Panc1 (cell line): Measurements from ENCODE around the gene C1orf116.

Experiments
- POLR2AphosphoS5 ChIP-seq: IDR thresholded peaks from 2 replicates; pipeline ENCODE4 v1.6.1; 2012; ENCODE audit warnings: mild to moderate bottlenecking, low read depth, low read length, moderate library complexity
- REST ChIP-seq, 2 experiments: IDR thresholded peaks; 2 replicates each; pipeline ENCODE4 v1.6.1; 2011 to 2012; ENCODE audit warnings: low read depth in 2 of 2, control low read depth in 1 of 2, low read length in 1 of 2, mild to moderate bottlenecking in 1 of 2, moderate library complexity in 1 of 2; ENCODE audit not compliant: insufficient read depth in 1 of 2
- SIN3A ChIP-seq: IDR thresholded peaks from 2 replicates; pipeline ENCODE4 v1.6.1; 2012; ENCODE audit warnings: low read depth, mild to moderate bottlenecking, low read length, moderate library complexity, borderline replicate concordance; ENCODE audit not compliant: insufficient read depth
- TCF7L2 ChIP-seq: IDR thresholded peaks from 2 replicates; pipeline ENCODE4 v1.6.1; 2011; ENCODE audit warnings: mild to moderate bottlenecking, low read depth, low read length, inconsistent platforms
- TF ChIP-seq, protein P1 (sequence below): fragments of 450-650 bp; IDR thresholded peaks from 2 replicates; pipeline ENCODE4 v1.5.1; 2017; ENCODE audit warnings: mild to moderate bottlenecking

DNA sequence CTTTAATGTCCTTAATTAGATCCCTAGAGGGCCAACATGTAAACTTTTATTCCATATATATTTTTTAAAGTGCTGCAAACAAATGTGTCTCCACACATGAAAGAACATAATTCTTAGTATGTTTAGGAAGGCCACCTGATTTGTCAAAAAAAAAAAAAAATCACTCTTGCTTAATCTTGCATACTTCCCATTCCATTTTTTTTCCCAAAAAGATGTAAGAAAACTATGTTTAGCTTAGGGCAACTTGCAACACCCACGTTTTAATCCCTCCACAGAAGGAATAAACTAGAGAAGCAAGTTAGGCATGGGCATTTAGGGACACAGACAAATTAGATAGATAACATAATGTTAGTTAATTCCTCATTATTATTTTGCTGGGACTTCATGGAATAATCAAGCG lies 12.9 kb upstream of the C1orf116 start:
- TF ChIP-seq, protein P1, sequence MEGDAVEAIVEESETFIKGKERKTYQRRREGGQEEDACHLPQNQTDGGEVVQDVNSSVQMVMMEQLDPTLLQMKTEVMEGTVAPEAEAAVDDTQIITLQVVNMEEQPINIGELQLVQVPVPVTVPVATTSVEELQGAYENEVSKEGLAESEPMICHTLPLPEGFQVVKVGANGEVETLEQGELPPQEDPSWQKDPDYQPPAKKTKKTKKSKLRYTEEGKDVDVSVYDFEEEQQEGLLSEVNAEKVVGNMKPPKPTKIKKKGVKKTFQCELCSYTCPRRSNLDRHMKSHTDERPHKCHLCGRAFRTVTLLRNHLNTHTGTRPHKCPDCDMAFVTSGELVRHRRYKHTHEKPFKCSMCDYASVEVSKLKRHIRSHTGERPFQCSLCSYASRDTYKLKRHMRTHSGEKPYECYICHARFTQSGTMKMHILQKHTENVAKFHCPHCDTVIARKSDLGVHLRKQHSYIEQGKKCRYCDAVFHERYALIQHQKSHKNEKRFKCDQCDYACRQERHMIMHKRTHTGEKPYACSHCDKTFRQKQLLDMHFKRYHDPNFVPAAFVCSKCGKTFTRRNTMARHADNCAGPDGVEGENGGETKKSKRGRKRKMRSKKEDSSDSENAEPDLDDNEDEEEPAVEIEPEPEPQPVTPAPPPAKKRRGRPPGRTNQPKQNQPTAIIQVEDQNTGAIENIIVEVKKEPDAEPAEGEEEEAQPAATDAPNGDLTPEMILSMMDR = no peak
- TF ChIP-seq POLR2AphosphoS5 (no peak), REST (IDR thresholded peaks at IDR 0.05; ENCODE audit: insufficient read depth in 1 of 2, low read depth in 2 of 2, low read length in 1 of 2) (no peak), TCF7L2 (no peak), SIN3A (no peak)
